RPMI7951 (cell line): ENCODE measurements around the gene BAG5. TPM values are rescaled to one million over a fixed set of nuclear protein-coding genes. Genes with fewer than 3 reads are reported as not detected.
A peak's percentile ranks its signal among the peaks of the same experiment; 100 is the strongest.

Source experiments
- DNase-seq: peaks from one replicate; pipeline ENCODE4 v3.0.0-alpha.2; 2012; ENCODE audit warnings: low read depth
- total RNA-seq: library from RNA; depleted of rRNA; stranded (reverse); fragments of >200 nt; shearing (Covaris generic); gene quantifications from 2 replicates; pipeline ENCODE4 v1.2.3, GENCODE V29; 2014

The BAG5 gene
- total RNA-seq, 1 experiment from 2014 or later, result 17.9 TPM

- no peak for DNase-seq
Observed at GRCh38 chr14:103563844-103564505, 1.5 kb upstream of the BAG5 start.

GRCh38 chr14:103563226-103563620 lies 766 bp upstream of the BAG5 start:
- no peak for DNase-seq

GRCh38 chr14:103562179-103562428 lies 353 bp downstream of the BAG5 start:
- DNase-seq, result peak; percentile 47

- DNase-seq, result peak; percentile 45
Observed at GRCh38 chr14:103561381-103562178, 877 bp downstream of the BAG5 start.

GRCh38 chr14:103560691-103561090 lies 1.8 kb downstream of the BAG5 start:
- no peak for DNase-seq

- DNase-seq, result no peak
Observed at GRCh38 chr14:103559766-103560165, 2.7 kb downstream of the BAG5 start.

- no peak for DNase-seq
Observed at GRCh38 chr14:103558071-103558882, 4.2 kb downstream of the BAG5 start.

- no peak for DNase-seq
Observed at GRCh38 chr14:103556946-103557758, 5.3 kb downstream of the BAG5 start.

GRCh38 chr14:103555559-103556337 lies 6.7 kb downstream of the BAG5 start:
- DNase-seq, result no peak

GRCh38 chr14:103552846-103553210 lies 9.6 kb downstream of the BAG5 start:
- no peak for DNase-seq

GRCh38 chr14:103552011-103552845 lies 10.2 kb downstream of the BAG5 start:
- DNase-seq, result peak; percentile 58

GRCh38 chr14:103551338-103551762 lies 11.1 kb downstream of the BAG5 start:
- no peak for DNase-seq

- no peak for DNase-seq
Observed at GRCh38 chr14:103550451-103551337, 11.8 kb downstream of the BAG5 start.

- DNase-seq, result no peak
Observed at GRCh38 chr14:103549361-103550311, 12.8 kb downstream of the BAG5 start.

GRCh38 chr14:103548463-103549351 lies 13.8 kb downstream of the BAG5 start:
- no peak for DNase-seq

- no peak for DNase-seq
Observed at GRCh38 chr14:103547941-103548462, 14.5 kb downstream of the BAG5 start.
